Measurements from ENCODE around the gene SLC14A1.
"Not testable (repeated sequence)": the region's sequence is repeated elsewhere in the genome, so short reads cannot be mapped to it uniquely, and the experiment has no call there.

The SLC14A1 gene

GRCh38 chr18:45724601-45725000 is 620 bp downstream of the SLC14A1 start:
- FAIRE-seq: no peak

GRCh38 chr18:45725336-45725735 is 1.4 kb downstream of the SLC14A1 start:
- no peak for FAIRE-seq

- no peak for FAIRE-seq
These were observed 2.6 kb downstream of the SLC14A1 start for GRCh38 chr18:45726603-45727002.

DNA sequence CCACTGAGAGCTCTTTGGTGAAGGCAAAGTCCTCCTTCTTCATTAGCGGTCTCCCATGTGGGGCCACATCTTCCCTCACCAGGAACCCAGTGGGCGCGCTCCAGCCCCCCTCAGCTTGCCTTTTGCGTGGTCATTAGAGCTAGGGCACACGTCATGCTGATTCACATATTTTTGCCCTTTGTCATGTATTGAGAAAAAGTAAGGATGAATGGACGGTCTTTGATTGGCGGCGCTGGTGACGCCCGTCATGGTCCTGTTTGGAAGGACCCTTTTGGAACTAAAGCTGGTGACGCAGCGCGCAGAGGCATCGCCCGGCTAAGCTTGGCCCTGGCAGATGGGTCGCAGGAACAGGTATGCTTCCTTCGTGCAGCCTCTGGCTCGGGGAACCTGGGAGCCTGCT is 3.1 kb downstream of the SLC14A1 start:
- FAIRE-seq: no peak

GRCh38 chr18:45728336-45729010 is 4.5 kb downstream of the SLC14A1 start:
- FAIRE-seq: no peak

DNA sequence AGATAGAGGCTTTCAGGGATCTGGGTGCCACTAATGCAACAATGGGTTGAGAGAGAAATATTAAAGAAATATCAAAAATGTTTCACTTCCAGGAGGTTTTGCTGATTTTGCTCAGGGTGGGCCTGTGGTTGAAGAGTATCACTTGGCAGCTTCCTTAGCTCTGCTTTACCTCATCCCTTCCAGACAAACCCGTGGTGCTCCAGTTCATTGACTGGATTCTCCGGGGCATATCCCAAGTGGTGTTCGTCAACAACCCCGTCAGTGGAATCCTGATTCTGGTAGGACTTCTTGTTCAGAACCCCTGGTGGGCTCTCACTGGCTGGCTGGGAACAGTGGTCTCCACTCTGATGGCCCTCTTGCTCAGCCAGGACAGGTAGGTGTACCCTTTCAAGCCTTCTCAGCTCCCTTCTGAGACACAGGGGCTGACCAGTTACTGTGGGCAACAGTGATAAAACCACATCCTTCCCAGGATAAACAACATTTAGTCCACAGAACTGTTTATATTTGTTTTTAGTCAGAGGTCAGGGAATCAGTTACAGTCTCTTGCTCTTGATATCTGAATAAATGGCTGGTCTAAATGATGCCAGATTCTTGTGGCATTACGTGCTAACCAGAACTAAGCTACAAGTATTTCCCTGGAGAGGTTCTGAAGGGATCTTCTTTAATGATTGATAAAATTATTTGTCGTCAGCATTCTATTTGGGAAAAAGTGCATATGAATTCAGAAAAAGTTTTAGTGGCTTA is 7.0 kb downstream of the SLC14A1 start:
- FAIRE-seq: no peak

GRCh38 chr18:45731716-45732115 is 7.7 kb downstream of the SLC14A1 start:
- FAIRE-seq: no peak

DNA sequence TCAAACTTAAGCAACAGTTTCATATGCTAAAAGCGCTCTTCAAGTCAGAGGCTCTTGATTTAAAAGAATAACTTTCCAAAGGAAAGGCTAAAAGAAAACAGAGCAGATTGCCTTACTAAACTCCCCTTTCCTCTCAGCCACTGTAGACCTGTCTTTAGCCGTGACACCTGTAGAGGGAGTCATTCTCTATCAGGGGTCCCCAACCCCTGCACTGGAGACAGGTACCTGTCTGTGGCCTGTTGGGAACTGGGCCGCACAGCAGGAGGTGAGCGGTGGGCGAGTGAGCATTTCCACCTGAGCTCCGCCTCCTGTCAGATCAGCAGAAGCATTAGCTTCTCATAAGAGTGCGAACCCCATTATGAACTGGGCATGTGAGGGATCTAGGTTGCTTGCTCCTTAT is 9.6 kb downstream of the SLC14A1 start:
- FAIRE-seq: no peak

- FAIRE-seq: no peak
These were observed 10.5 kb downstream of the SLC14A1 start for GRCh38 chr18:45734505-45734904.

GRCh38 chr18:45734944-45735343 is 11.0 kb downstream of the SLC14A1 start:
- no peak for FAIRE-seq

DNA sequence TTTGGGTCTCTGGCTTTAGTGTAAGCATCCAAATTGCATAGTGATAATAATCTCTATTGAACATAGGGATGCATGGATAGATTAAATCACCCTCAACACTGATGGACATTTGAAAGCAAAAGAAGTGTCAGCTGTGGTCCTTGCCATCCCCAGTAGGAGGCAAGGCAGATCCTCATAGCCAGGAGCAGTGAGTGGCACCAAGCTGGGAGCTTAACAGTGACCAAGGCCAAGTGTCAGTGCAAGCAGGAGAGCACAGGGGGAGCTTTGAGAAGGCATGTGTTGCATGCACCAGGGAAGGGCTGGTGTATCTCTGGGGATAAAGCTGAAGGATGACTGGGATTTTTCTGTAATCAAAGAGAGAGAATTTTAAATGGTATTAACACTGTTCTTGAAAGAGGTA is 14.7 kb downstream of the SLC14A1 start:
- no peak for FAIRE-seq

DNA sequence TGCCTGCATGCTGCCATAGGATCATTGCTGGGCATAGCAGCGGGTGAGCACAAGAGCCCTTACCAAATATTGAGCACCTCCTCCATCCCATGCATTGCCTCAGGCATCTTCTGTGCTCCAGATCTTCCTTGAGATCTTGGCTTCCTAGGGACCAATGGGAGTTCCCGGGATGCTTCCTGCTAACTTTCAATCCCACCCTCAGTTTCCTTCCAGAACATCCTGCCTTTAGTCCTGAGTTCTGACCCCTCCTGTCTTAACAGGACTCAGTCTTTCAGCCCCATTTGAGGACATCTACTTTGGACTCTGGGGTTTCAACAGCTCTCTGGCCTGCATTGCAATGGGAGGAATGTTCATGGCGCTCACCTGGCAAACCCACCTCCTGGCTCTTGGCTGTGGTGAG is 15.3 kb downstream of the SLC14A1 start:
- FAIRE-seq: no peak

- FAIRE-seq: no peak
These were observed 15.9 kb downstream of the SLC14A1 start for GRCh38 chr18:45739848-45740247.

DNA sequence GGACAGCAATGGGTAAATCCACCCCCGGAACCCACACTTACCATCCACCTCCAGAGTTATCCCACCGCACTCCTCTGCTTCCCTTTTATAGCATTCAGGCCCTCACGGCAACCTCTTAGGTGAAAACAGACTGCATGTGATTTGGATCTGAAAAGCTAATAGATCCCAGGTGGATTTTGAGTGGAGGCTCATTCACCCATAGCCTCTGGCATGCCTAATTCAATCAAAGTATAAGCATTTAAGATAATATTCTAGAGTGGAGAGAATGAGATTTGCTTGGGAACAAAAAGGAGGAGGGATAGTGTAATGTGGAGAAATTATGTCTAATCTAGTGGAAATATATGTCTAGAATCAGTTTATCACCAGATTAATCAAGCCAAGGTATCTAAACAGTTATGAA is 17.1 kb downstream of the SLC14A1 start:
- FAIRE-seq: no peak

DNA sequence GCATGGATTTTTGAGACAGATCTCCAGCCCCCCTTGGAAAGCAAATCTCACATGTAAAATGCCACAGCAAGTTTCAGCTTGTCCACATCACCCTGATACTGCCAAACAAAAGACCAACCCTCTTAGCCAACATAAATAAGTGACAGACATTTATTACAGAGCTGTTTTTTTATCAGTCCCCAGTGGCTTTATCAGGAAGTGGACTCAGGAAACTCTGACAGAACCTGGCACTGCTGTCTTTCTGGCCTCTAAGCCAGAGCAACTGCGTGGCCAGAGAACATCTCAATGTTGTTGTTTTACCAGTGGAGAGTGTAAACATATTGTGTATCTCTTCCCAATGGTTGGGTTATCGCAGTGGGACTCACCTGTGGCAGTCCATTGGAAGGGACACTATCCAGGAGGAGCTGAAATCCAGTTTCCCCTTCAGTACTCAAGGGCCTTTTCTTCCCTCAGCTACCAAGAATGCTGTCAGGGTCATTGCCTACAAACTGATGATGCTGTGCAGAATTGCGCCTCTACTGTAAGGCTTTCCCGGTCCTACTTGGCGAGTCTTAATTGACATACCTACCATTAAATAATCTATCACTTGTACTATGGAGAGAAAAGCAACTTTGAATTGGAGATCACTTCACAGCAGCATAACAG is 22.0 kb downstream of the SLC14A1 start:
- no peak for FAIRE-seq

DNA sequence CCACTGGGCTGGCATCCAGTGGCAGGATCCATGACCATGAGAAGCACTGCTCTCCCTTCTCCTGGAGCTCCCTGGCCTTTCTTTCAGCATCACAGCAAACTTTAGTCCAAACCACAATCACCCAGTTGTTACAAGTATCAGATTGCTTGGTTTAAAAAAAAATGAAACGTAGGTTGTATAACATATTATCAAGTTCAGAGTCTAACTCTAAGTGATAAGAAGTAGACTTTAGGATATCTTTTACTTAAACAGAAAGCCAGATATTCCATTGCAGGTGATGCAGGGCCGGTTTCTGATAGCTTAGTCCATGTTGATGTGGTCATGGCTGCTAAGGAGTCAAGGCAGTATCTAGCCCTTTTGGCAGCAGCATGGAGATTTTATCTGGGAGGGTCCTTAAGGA is 24.5 kb downstream of the SLC14A1 start:
- no peak for FAIRE-seq

GRCh38 chr18:45749918-45750689 is 26.1 kb downstream of the SLC14A1 start:
- no peak for FAIRE-seq

DNA sequence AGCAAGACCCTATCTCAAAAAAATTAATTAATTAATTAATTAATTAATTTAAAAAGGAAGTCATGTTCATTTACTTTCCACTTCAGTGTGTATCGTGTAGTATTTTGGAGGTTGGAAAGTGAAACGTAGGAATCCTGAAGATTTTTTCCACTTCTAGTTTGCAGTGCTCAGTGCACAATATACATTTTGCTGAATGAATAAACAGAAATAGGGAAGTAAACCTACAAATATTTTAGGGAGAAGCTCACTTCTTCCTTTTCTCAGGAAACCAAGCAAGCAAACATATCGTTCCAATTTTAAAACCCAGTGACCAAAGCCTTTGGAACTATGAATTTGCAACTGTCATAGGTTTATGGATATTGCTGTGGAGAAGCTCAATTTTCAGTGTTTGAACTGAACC is 27.8 kb downstream of the SLC14A1 start:
- no peak for FAIRE-seq

GRCh38 chr18:45752681-45753080 is 28.7 kb downstream of the SLC14A1 start:
- no peak for FAIRE-seq

GRCh38 chr18:45753286-45753685 is 29.3 kb downstream of the SLC14A1 start:
- no peak for FAIRE-seq

- no peak for FAIRE-seq
These were observed 32.0 kb downstream of the SLC14A1 start for GRCh38 chr18:45755934-45756333.

GRCh38 chr18:45757005-45757404 is 33.0 kb downstream of the SLC14A1 start:
- FAIRE-seq: no peak

GRCh38 chr18:45757644-45758043 is 33.7 kb downstream of the SLC14A1 start:
- FAIRE-seq: not testable (repeated sequence)
